GM20431 (cell line): ENCODE measurements around the gene APOBEC3B.
"Not testable (repeated sequence)": the region's sequence is repeated elsewhere in the genome, so short reads cannot be mapped to it uniquely, and the experiment has no call there.

Experiments
- in situ Hi-C: fragments of 300-500 bp; cut with MseI, MboI; formaldehyde crosslinking; loops from one replicate; pipeline ENCODE4 v1.15.0; 2020; ENCODE audit warnings: low sequenced_read_pairs; ENCODE audit not compliant: unreplicated experiment

APOBEC3B gene

DNA sequence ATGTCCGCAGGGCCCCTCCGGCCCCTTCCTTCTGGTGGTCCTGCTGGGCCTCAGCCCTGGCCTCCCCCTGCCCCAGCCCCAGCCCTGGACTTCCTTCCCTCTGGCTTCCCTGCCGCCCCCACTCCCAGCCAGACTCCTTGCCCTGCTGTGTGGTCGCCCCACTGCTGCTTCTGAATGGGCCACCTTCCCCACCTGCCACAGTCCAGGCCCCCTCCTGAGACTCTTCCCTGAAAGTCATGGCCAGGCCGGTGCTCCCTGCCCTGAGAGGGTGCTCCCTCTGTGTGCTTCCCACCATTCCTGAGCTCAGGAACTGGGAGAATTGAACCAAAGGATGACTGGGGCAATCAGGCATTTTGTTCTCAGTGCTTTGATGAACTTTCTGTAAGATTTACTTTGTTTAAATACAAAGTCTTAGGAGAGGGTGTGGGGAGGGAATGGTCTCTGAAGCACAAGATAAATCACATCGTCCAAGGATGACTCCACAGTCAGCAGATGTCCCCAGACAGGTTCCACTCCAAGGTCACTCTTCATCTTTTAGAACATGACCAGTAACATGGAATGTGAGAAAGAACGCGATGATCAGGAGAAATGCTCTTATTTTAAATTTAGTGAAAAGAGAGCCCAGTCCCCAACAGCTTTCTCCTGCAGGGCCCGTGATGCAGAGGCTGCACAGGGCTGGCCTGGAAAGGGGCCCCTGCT, 39.6 kb downstream of the APOBEC3B start:
- in situ Hi-C loops: loop anchor here (25.0 kb wide), 1 partner anchor 291 kb away; the partner anchor contains the start of gene RPL3

DNA sequence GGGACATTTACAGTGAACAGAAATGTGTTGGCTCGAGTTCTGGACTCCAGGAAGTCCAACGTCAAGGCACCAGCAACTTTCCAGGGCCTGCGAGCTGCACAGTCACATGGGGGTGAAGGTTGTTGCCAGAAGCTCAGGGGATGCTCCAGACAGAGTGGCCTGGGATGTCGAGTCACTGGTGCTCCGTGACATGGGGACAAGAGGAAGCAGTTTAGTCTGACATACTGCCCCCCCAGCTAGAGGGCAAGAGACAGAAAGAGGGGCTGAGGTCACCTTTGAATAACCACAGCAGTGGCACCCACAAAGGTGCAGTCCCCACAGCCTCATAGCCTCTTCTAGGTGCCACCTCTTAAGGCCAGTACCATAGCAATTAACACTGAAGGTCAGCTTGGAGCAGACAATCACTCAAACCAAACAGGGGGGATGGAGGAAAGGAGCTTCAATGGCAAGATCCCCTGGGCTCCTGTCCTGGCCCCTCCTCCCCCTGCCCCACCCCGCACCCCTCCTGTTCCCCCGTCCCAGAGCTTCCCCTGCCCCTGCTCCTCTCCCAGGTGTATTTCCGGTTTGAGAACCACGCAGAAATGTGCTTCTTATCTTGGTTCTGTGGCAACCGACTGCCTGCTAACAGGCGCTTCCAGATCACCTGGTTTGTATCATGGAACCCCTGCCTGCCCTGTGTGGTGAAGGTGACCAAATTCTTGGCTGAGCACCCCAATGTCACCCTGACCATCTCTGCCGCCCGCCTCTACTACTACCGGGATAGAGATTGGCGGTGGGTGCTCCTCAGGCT, 42.6 kb downstream of the APOBEC3B start:
- in situ Hi-C loops: loop anchor here (25.0 kb wide), 1 partner anchor 288 kb away; the partner anchor contains the start of gene RPL3

DNA sequence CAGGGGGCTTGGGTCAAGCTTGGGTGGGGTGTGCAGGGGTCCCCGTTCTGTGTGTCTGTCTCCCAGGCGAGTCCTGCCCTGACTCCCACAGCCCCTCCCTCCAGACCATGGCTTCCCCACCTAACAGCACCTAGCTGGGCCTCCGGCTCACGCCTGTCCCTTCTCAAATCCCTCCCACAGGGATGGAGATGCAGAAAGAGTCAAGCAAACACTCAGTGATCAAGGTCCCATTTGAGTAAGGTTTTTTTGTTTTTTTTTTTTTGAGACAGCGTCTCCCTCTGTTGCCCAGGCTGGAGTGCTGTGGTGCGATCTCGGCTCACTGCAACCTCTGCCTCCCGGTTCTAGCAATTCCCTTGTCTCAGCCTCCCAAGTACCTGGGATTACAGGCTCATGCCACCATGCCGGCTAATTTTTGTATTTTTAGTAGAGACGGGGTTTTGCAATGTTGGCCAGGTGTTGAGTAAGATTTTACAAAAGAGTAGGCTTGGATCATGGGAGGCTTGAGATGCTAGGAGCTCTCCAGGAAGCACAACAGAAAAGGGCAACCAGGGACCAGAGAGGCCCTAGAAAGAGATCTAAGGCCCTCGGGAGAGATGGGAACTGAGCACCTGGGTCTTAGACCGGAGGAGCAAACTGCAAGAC, 44.5 kb downstream of the APOBEC3B start:
- in situ Hi-C loops: no loop called here

- in situ Hi-C loops: no loop called here
Observed at GRCh38 chr22:39027717-39028116, 45.6 kb downstream of the APOBEC3B start.

GRCh38 chr22:39028281-39028680, 46.1 kb downstream of the APOBEC3B start:
- in situ Hi-C loops: no loop called here

DNA sequence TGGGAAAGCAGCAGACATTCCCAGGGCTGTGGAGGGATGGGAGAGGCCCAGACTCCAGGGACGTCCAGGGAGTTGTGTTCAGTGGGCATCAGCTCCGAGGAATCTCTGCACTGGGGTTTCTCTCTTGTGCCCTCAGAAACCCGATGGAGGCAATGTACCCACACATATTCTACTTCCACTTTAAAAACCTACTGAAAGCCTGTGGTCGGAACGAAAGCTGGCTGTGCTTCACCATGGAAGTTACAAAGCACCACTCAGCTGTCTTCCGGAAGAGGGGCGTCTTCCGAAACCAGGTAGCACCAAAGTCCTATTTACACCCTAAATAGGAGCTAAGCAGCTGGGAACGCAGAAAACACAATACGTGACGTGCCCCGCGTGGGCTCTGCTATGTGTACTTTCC, 47.1 kb downstream of the APOBEC3B start:
- in situ Hi-C loops: no loop called here

DNA sequence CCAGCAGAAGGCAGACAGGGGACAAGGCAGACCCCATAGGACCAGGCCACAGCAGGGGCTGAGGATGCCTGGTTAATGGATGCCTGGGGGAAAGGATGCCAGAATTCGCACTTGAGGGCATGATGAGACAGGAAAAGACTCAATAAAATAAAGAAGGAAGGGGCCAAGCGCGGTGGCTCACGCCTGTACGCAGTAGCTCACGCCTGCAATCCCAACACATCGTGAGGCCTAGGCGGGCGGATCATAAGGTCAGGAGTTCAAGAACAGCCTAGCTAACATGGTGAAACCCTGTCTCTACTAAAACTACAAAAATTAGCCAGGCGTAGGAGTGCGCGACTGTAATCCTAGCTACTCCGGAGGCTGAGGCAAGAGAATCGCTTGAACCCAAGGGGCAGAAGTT, 48.6 kb downstream of the APOBEC3B start:
- in situ Hi-C loops: no loop called here

- in situ Hi-C loops: not testable (repeated sequence)
Observed at GRCh38 chr22:39031434-39032295, 49.5 kb downstream of the APOBEC3B start.

DNA sequence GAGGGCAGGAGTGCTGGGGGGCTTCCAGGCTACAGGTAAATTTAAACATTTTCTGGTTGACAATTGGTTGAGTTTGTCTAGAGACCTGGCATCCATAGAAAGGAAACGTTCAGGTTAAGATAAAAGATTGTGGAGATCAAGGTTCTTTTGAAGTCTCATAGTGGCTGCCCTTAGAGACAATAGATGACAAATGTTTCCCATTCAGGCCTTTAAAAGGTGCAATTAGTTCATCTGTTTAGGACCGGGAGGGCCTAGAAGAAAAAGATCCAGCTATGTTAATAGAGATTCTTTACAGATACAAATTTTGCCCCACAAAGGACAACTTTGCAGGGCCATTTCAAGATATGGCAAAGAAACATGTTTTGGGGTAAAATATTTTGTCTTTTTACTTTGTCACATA, 54.9 kb downstream of the APOBEC3B start:
- in situ Hi-C loops: not testable (repeated sequence)

GRCh38 chr22:39039306-39040126, 57.4 kb downstream of the APOBEC3B start:
- in situ Hi-C loops: no loop called here

GRCh38 chr22:39040155-39040537, 58.0 kb downstream of the APOBEC3B start:
- in situ Hi-C loops: not testable (repeated sequence)

- in situ Hi-C loops: not testable (repeated sequence)
Observed at GRCh38 chr22:39040538-39041296, 58.6 kb downstream of the APOBEC3B start, which contains the start of gene APOBEC3F. Gene APOBEC3F (plus strand): TSS chr22:39040864. CDS start chr22:39040961, 97 bp downstream.

DNA sequence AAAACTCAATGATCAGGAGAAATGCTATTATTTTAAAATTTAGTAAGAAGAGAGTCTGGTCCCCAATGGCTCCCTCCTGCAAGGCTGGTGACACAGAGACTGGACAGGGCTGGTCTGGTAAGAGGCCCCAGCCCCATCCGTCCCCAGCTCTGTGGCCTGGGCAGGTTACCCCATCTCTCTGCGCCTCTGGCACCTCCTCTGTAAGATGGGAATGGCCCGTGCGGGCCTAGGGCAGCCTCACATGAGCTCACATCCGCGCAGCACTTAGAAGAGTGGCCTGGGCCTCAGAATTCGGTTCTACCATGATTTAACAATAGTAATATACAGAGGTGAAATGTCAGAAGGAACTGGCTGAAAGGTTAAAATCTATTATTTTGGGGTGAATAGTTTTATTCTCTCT, 59.8 kb downstream of the APOBEC3B start:
- in situ Hi-C loops: no loop called here
